K562 (cell line): ENCODE measurements around the gene WDR90. TPM values are rescaled to one million over a fixed set of nuclear protein-coding genes. Genes with fewer than 3 reads are reported as not detected.

ENCODE experiments used
- CBFA2T3 ChIP-seq: fragments of 450-650 bp; IDR thresholded peaks from 2 replicates; pipeline ENCODE4 v1.6.1; 2017
- EGR1 ChIP-seq: fragments of 450-650 bp; conservative IDR thresholded peaks from 2 replicates; pipeline ENCODE4 v1.6.1; 2017; ENCODE audit warnings: mild to moderate bottlenecking
- EHMT2 ChIP-seq: fragments of 450-650 bp; IDR thresholded peaks from 2 replicates; pipeline ENCODE4 v1.6.1; 2018; ENCODE audit warnings: antibody characterized with exemption
- ELF4 ChIP-seq: fragments of 450-650 bp; formaldehyde crosslinking; IDR thresholded peaks from 2 replicates; pipeline ENCODE4 v1.4.0; 2022; ENCODE audit warnings: missing genetic modification characterization
- EP300 ChIP-seq: IDR thresholded peaks from 2 replicates; pipeline ENCODE4 v1.6.1; 2012; ENCODE audit warnings: low read length, improper control_type of control experiment
- EZH2 ChIP-seq: IDR thresholded peaks from 2 replicates; pipeline ENCODE4 v1.6.1; 2012; ENCODE audit warnings: low read depth, mild to moderate bottlenecking, inconsistent platforms, low read length, borderline replicate concordance
- FOXP1 ChIP-seq: sonication (generic); formaldehyde crosslinking; IDR thresholded peaks from 2 replicates; pipeline ENCODE4 v1.8.0; 2022; ENCODE audit warnings: mild to moderate bottlenecking, missing genetic modification reagents
- NCOR1 ChIP-seq: fragments of 450-650 bp; IDR thresholded peaks from 2 replicates; pipeline ENCODE4 v1.6.1; 2016; ENCODE audit warnings: mild to moderate bottlenecking, moderate library complexity
- NRF1 ChIP-seq, 2 experiments: fragments of 450-650 bp; IDR thresholded peaks in 1 of 2; conservative IDR thresholded peaks in 1 of 2; 2 replicates each; pipeline ENCODE4 v1.6.1; 2014; ENCODE audit warnings: mild to moderate bottlenecking in 2 of 2
- POLR2A ChIP-seq: fragments of 450-650 bp; conservative IDR thresholded peaks from 2 replicates; pipeline ENCODE4 v1.6.1; 2016
- POLR2G ChIP-seq: fragments of 200-400 bp; formaldehyde crosslinking; IDR thresholded peaks from 2 replicates; pipeline ENCODE4 v1.6.1; 2017; ENCODE audit warnings: low read depth, mild to moderate bottlenecking, antibody characterized with exemption, low read length, moderate library complexity
- RBM34 ChIP-seq: fragments of 200-400 bp; formaldehyde crosslinking; IDR thresholded peaks from 2 replicates; pipeline ENCODE4 v1.6.1; 2018; ENCODE audit warnings: low read length, borderline replicate concordance; ENCODE audit not compliant: insufficient read depth
- SMAD4 ChIP-seq: fragments of 250-450 bp; sonication (Bioruptor Pico); conservative IDR thresholded peaks from 2 replicates; pipeline ENCODE4 v1.8.0; 2021; ENCODE audit warnings: inconsistent platforms, mild to moderate bottlenecking, moderate library complexity
- SMARCE1 ChIP-seq: fragments of 450-650 bp; IDR thresholded peaks from 2 replicates; pipeline ENCODE4 v1.7.1; 2016; ENCODE audit warnings: mild to moderate bottlenecking
- ZBTB17 ChIP-seq: fragments of 450-650 bp; formaldehyde crosslinking; IDR thresholded peaks from 2 replicates; pipeline ENCODE4 v1.4.0; 2020; ENCODE audit warnings: mild to moderate bottlenecking
- ZBTB7A ChIP-seq: IDR thresholded peaks from 2 replicates; pipeline ENCODE4 v1.6.1; 2011; ENCODE audit warnings: low read depth, mild to moderate bottlenecking, low read length, moderate library complexity, borderline replicate concordance; ENCODE audit not compliant: control insufficient read depth
- ZFPM2 ChIP-seq: fragments of 250-450 bp; sonication (Bioruptor Pico); IDR thresholded peaks from 2 replicates; pipeline ENCODE4 v1.5.1; 2022; ENCODE audit warnings: mild to moderate bottlenecking
- ZFX ChIP-seq: sonication (generic); formaldehyde crosslinking; IDR thresholded peaks from 2 replicates; pipeline ENCODE4 v1.8.0; 2022; ENCODE audit warnings: mild to moderate bottlenecking, missing genetic modification reagents, moderate library complexity
- ZNF140 ChIP-seq: fragments of 250-450 bp; sonication (Bioruptor Pico); IDR thresholded peaks from 2 replicates; pipeline ENCODE4 v1.8.0; 2021; ENCODE audit warnings: moderate library complexity, mild to moderate bottlenecking, inconsistent platforms
- ZNF232 ChIP-seq: sonication (generic); formaldehyde crosslinking; IDR thresholded peaks from 2 replicates; pipeline ENCODE4 v1.8.0; 2022; ENCODE audit warnings: mild to moderate bottlenecking, missing genetic modification reagents
- ZNF445 ChIP-seq: fragments of 250-450 bp; sonication (Bioruptor Pico); IDR thresholded peaks from 2 replicates; pipeline ENCODE4 v1.4.0; 2020; ENCODE audit warnings: low read depth, mild to moderate bottlenecking, moderate library complexity
- ZNF561 ChIP-seq: fragments of 450-650 bp; formaldehyde crosslinking; conservative IDR thresholded peaks from 2 replicates; pipeline ENCODE4 v1.4.0; 2020; ENCODE audit warnings: mild to moderate bottlenecking, moderate library complexity
- ZNF695 ChIP-seq: fragments of 450-650 bp; formaldehyde crosslinking; IDR thresholded peaks from 2 replicates; pipeline ENCODE4 v1.4.0; 2020; ENCODE audit warnings: mild to moderate bottlenecking, moderate library complexity
- polyA plus RNA-seq, 8 experiments: library from polyadenylated mRNA; depleted of rRNA in 4 of 8; stranded (reverse) in 5 of 8; unstranded in 3 of 8; fragments of >200 nt; fragmentation: Nextera tagmentation in 2 of 8; fragmentation: Illumina TruSeq in 1 of 8; extraction: Ambion mirVana in 2 of 8; extraction: Trizol in 1 of 8; gene quantifications; 2 replicates each; pipeline versions ENCODE4 v1.2.1 to v1.2.3, GENCODE V29; 2011 to 2014; ENCODE audit warnings: inconsistent platforms in 1 of 8, missing spikeins in 1 of 8
- total RNA-seq, 7 experiments: library from RNA; depleted of rRNA in 6 of 7; stranded (reverse); fragments of >200 nt in 6 of 7; fragmentation: Illumina TruSeq in 2 of 7; extraction: Trizol in 2 of 7; gene quantifications; 2 replicates each; pipeline versions ENCODE4 v1.2.1 to v1.2.3, GENCODE V29; 2011 to 2021; ENCODE audit warnings: low replicate concordance in 1 of 7
- TF ChIP-seq, protein P1 (sequence below): fragments of 450-650 bp; IDR thresholded peaks from 2 replicates; pipeline ENCODE4 v1.6.1; 2018; ENCODE audit warnings: mild to moderate bottlenecking, low read depth; ENCODE audit not compliant: partially characterized antibody
- TF ChIP-seq, protein P2 (sequence below): fragments of 250-450 bp; sonication (Bioruptor Pico); IDR thresholded peaks from 2 replicates; pipeline ENCODE4 v1.5.0; 2021; ENCODE audit warnings: mild to moderate bottlenecking, moderate library complexity

Gene WDR90
- total and polyA plus RNA-seq, 9 of the 15 experiments (the other 6 are each of a cell fraction or from before 2014, with no cell fraction given): 0.44 to 12.6 (median 3.3) TPM

DNA sequence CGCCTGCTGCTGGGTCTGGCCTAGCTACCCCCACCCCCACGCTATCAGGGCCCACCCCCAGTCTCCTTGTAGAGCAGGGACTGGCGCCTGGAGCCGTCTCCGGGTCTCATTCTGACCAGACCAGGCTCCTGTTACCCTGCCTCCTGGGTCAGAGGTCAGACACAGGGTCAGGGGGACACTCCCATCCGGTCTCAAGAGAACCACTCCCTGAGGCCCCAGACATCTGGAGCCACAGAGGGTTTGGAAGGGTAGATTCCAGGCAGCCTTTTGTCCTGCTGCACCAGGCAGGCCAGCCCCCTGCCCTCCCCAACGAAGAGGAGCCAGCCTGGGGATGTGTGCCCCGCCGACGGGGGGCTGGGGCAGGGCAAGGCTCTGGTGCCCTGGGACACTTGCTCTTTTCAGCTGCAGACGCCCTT, 19.3 kb upstream of the WDR90 start (continued):
- TF ChIP-seq, protein P1, sequence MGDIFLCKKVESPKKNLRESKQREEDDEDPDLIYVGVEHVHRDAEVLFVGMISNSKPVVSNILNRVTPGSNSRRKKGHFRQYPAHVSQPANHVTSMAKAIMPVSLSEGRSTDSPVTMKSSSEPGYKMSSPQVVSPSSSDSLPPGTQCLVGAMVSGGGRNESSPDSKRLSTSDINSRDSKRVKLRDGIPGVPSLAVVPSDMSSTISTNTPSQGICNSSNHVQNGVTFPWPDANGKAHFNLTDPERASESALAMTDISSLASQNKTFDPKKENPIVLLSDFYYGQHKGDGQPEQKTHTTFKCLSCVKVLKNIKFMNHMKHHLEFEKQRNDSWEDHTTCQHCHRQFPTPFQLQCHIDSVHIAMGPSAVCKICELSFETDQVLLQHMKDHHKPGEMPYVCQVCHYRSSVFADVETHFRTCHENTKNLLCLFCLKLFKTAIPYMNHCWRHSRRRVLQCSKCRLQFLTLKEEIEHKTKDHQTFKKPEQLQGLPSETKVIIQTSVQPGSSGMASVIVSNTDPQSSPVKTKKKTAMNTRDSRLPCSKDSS: no peak
- TF ChIP-seq RBM34: no peak
- peak; percentile 74; the same call in 1 of the 2 replicates for TF ChIP-seq POLR2G
- TF ChIP-seq NCOR1: peak; percentile 65
- no peak for TF ChIP-seq FOXP1 (CRISPR knock-in tag)
- peak; percentile 45; the same call in 1 of the 2 replicates for TF ChIP-seq ZFX (CRISPR knock-in tag)
- TF ChIP-seq ZFPM2 (CRISPR knock-in tag): no peak
- no peak for TF ChIP-seq EGR1
- no peak for TF ChIP-seq ZNF140 (CRISPR knock-in tag)
- TF ChIP-seq EP300: no peak; the same call in 1 of the 2 replicates
- TF ChIP-seq POLR2A: 0 out of 2 replicates have a peak, but pooled peaks have one; percentile 36
- TF ChIP-seq ZNF232 (CRISPR knock-in tag): no peak
- no peak for TF ChIP-seq ZNF445 (CRISPR knock-in tag)
- TF ChIP-seq, protein P2, sequence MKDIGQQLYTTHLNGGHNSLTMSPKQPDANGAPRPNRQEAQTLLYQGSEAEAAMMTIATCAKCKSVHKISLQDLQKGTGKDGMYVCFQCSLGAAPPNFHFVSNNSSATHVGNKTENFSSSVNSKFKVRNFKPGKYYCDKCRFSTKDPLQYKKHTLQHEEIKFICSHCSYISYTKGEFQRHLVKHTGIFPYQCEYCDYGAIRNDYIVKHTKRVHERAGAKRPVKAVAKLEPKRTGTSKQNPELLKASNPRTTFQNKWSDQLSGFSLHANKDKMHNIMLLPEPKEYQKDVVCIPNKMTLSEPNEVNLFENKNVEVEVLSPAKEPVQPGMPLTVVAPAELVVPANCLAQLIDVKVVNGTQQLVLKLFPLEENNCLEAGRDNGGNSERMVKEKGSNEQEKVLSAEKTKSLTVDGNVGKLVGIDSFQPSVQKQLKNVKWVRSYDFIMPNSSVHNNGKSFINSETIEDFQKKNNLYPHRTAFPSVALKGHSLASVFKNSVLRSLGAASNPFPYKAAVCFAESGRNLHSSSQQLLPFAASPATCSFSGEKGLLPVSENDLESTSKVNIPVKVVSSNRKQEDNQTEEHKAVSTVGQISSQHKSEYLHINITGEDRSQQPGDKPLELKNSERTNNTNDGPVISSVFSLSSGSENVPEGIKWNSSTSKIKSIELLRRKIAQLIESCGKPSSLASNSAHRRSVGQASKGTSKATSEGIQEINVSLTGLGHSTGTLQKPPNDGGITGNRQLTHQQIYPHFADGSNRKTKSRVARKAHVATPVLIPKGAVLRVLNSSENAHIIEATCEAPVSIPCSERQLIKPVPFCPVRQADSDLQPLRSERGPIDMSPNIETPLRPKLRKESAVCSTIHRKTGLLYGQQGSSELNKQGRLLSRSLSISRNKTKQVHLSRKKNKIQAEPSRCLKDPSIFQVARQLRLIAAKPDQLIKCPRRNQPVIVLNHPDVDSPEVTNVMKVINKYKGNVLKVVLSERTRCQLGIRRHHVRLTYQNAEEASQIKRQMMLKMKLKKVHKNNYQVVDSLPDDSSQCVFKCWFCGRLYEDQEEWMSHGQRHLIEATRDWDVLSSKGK (CRISPR knock-in tag): no peak
- peak; percentile 36 for TF ChIP-seq CBFA2T3
- no peak for TF ChIP-seq SMARCE1
- TF ChIP-seq ZNF561 (CRISPR knock-in tag): no peak
- peak; percentile 59 for TF ChIP-seq SMAD4 (CRISPR knock-in tag)
- no peak; a peak in 1 of 4 replicates for TF ChIP-seq NRF1 (conservative IDR thresholded peaks at IDR 0.05 in 1 of 2, IDR thresholded peaks at IDR 0.05 in 1 of 2)
- TF ChIP-seq EHMT2: no peak
- TF ChIP-seq EZH2: no peak
- 0 out of 2 replicates have a peak, but pooled peaks have one; percentile 14 for TF ChIP-seq ZBTB17 (CRISPR knock-in tag)
- no peak for TF ChIP-seq ZNF695 (CRISPR knock-in tag)
- no peak for TF ChIP-seq ELF4
- TF ChIP-seq ZBTB7A: peak; percentile 69; the same call in 1 of the 2 replicates
